ENCODE results near the gene TNFRSF17.

TNFRSF17 gene

GRCh38 chr16:11963706-11964105, 1.3 kb upstream of the TNFRSF17 start:
- Histone ChIP-seq H3K4me1 (ENCODE audit: low read length) (peaks cover 21% of the 10 kb centered on the region), H4K20me1 (ENCODE audit: insufficient read depth, low read length) (no peaks in the 10 kb centered on the region), H3K27ac (ENCODE audit: low read length) (peak overlapping the region; percentile 98), H3K9ac (ENCODE audit: low read length) (peak overlapping the region; percentile 96), H3K79me2 (ENCODE audit: low read length) (peaks cover 68% of the 10 kb centered on the region), H3K9me3 (replicated peaks; ENCODE audit: insufficient read depth, low read length) (no peaks in the 10 kb centered on the region), H3K4me3 (ENCODE audit: low read length) (peak overlapping the region; percentile 77), H3F3A (ENCODE audit: insufficient read depth, low read length) (peaks cover 68% of the 10 kb centered on the region), H3K9me2 (replicated peaks; ENCODE audit: insufficient read depth, low read length) (no peaks in the 10 kb centered on the region), H3K27me3 (replicated peaks; ENCODE audit: insufficient read depth, low read length) (no peaks in the 10 kb centered on the region), H2AFZ (ENCODE audit: low read length) (no peak overlapping the region), H3K4me2 (ENCODE audit: low read depth, low read length) (peak overlapping the region; percentile 98), H3K36me3 (replicated peaks; ENCODE audit: insufficient read depth, low read length) (peaks cover 5% of the 10 kb centered on the region; the same call in 1 of the 2 replicates)
- DNase-seq = no peak
- no peak for TF ChIP-seq EZH2phosphoT487 (IDR thresholded peaks at IDR 0.05; ENCODE audit: low read length)
- no peak for TF ChIP-seq EZH2 (optimal IDR thresholded peaks at IDR 0.05; ENCODE audit: low read depth, low read length)
- no peak for TF ChIP-seq CTCF (IDR thresholded peaks at IDR 0.05; ENCODE audit: low read length)

GRCh38 chr16:11966173-11966572, 1.2 kb downstream of the TNFRSF17 start:
- peak; percentile 81 for DNase-seq
- peaks cover 31% of the 10 kb centered on the region for H3K4me1 ChIP-seq (ENCODE audit: low read length)
- no peaks in the 10 kb centered on the region for H3K9me3 ChIP-seq (replicated peaks; ENCODE audit: insufficient read depth, low read length)
- H3K36me3 ChIP-seq (replicated peaks; ENCODE audit: insufficient read depth, low read length) = peaks cover 8% of the 10 kb centered on the region; the same call in 1 of the 2 replicates
- peaks cover 70% of the 10 kb centered on the region for H3K79me2 ChIP-seq (ENCODE audit: low read length)
- no peaks in the 10 kb centered on the region for H3K9me2 ChIP-seq (replicated peaks; ENCODE audit: insufficient read depth, low read length)
- H3F3A ChIP-seq (ENCODE audit: insufficient read depth, low read length) = peaks cover 80% of the 10 kb centered on the region
- H3K9ac ChIP-seq (ENCODE audit: low read length) = peak overlapping the region; percentile 96
- H4K20me1 ChIP-seq (ENCODE audit: insufficient read depth, low read length) = no peaks in the 10 kb centered on the region
- H3K27me3 ChIP-seq (replicated peaks; ENCODE audit: insufficient read depth, low read length) = no peaks in the 10 kb centered on the region
- peak overlapping the region; percentile 98 for H3K27ac ChIP-seq (ENCODE audit: low read length)
- H3K4me2 ChIP-seq (ENCODE audit: low read depth, low read length) = peak overlapping the region; percentile 98
- no peak overlapping the region for H2AFZ ChIP-seq (ENCODE audit: low read length)
- H3K4me3 ChIP-seq (ENCODE audit: low read length) = peak overlapping the region; percentile 85
- TF ChIP-seq CTCF (IDR thresholded peaks at IDR 0.05; ENCODE audit: low read length) (no peak), EZH2 (optimal IDR thresholded peaks at IDR 0.05; ENCODE audit: low read depth, low read length) (no peak), EZH2phosphoT487 (IDR thresholded peaks at IDR 0.05; ENCODE audit: low read length) (no peak)

GRCh38 chr16:11967195-11967911, 2.3 kb downstream of the TNFRSF17 start:
- H2AFZ ChIP-seq (ENCODE audit: low read length) = no peak overlapping the region
- no peaks in the 10 kb centered on the region for H3K9me3 ChIP-seq (replicated peaks; ENCODE audit: insufficient read depth, low read length)
- peaks cover 76% of the 10 kb centered on the region for H3K79me2 ChIP-seq (ENCODE audit: low read length)
- TF ChIP-seq CTCF (IDR thresholded peaks at IDR 0.05; ENCODE audit: low read length) = no peak
- no peak for TF ChIP-seq EZH2phosphoT487 (IDR thresholded peaks at IDR 0.05; ENCODE audit: low read length)
- TF ChIP-seq EZH2 (optimal IDR thresholded peaks at IDR 0.05; ENCODE audit: low read depth, low read length) = no peak
- no peaks in the 10 kb centered on the region for H4K20me1 ChIP-seq (ENCODE audit: insufficient read depth, low read length)
- peak; percentile 52 for DNase-seq
- H3K4me3 ChIP-seq (ENCODE audit: low read length) = peak overlapping the region; percentile 66
- no peaks in the 10 kb centered on the region for H3K9me2 ChIP-seq (replicated peaks; ENCODE audit: insufficient read depth, low read length)
- H3K4me2 ChIP-seq (ENCODE audit: low read depth, low read length) = peak overlapping the region; percentile 98
- H3K4me1 ChIP-seq (ENCODE audit: low read length) = peaks cover 31% of the 10 kb centered on the region
- H3K27ac ChIP-seq (ENCODE audit: low read length) = peak overlapping the region; percentile 98
- H3K9ac ChIP-seq (ENCODE audit: low read length) = peak overlapping the region; percentile 96
- H3K27me3 ChIP-seq (replicated peaks; ENCODE audit: insufficient read depth, low read length) = no peaks in the 10 kb centered on the region
- H3K36me3 ChIP-seq (replicated peaks; ENCODE audit: insufficient read depth, low read length) = peaks cover 8% of the 10 kb centered on the region
- peaks cover 89% of the 10 kb centered on the region for H3F3A ChIP-seq (ENCODE audit: insufficient read depth, low read length)

Data from MM.1S (cell line).